ENCODE data around the gene PLEKHG2. TPM values are rescaled to one million over a fixed set of nuclear protein-coding genes. Genes with fewer than 3 reads are reported as not detected.

Gene PLEKHG2
- total and polyA plus RNA-seq, 12 donors, result 3.6 to 44.8 (median 17.1) TPM

- H3K4me3 ChIP-seq, result no peak overlapping the region
- H3K4me1 ChIP-seq (replicated peaks in 1 of 2), result peaks cover 10 to 13% of the 10 kb centered on the region in 2 donors
- intact Hi-C loops (cut with DNase I), result no loop called here
- no peak overlapping the region for H3K27ac ChIP-seq
- peaks cover 0 to 4% of the 10 kb centered on the region in 2 donors for H3K36me3 ChIP-seq (replicated peaks in 1 of 2)
- no peaks in the 10 kb centered on the region for H3K27me3 ChIP-seq
- TF ChIP-seq POLR2A (IDR thresholded peaks at IDR 0.05) (no peak), CTCF (IDR thresholded peaks at IDR 0.05) (no peak)
- no peaks in the 10 kb centered on the region for H3K9me3 ChIP-seq (replicated peaks in 1 of 3)
- DNase-seq, result no peak
- 64 to 72% (median 66%) methylated on average over 5 of the region's 5 CpGs for WGBS, 4 donors
These were observed 13.7 kb downstream of the PLEKHG2 start for GRCh38 chr19:39426170-39426569.

GRCh38 chr19:39427707-39428106 is 15.2 kb downstream of the PLEKHG2 start:
- TF ChIP-seq POLR2A (IDR thresholded peaks at IDR 0.05) (no peak), CTCF (IDR thresholded peaks at IDR 0.05) (no peak)
- Histone ChIP-seq H3K9me3 (replicated peaks in 1 of 3) (no peaks in the 10 kb centered on the region), H3K27ac (peak overlapping the region in 3 of 5 donors; percentile 38 to 81 (median 69)), H3K4me1 (replicated peaks in 1 of 2) (peaks cover 10 to 13% of the 10 kb centered on the region in 2 donors), H3K36me3 (replicated peaks in 1 of 2) (peaks cover 0 to 14% of the 10 kb centered on the region in 2 donors), H3K27me3 (no peaks in the 10 kb centered on the region), H3K4me3 (no peak overlapping the region)
- no peak for DNase-seq
- 88 to 92% (median 91%) methylated on average over 11 of the region's 11 CpGs for WGBS, 4 donors
- intact Hi-C loops (cut with DNase I), result no loop called here

- WGBS, 4 donors, result 27 to 58% (median 42%) methylated on average over 11 to 23 of the region's 23 CpGs
These were observed 16.0 kb downstream of the PLEKHG2 start for GRCh38 chr19:39428283-39429112.

More at GRCh38 chr19:39428283-39429112, 16.0 kb downstream of the PLEKHG2 start:
- intact Hi-C loops (cut with DNase I), result no loop called here
- H3K27me3 ChIP-seq, result no peaks in the 10 kb centered on the region
- peak overlapping the region in 4 of 5 donors; percentile 38 to 81 (median 62) for H3K27ac ChIP-seq
- TF ChIP-seq POLR2A (IDR thresholded peaks at IDR 0.05) (no peak), CTCF (IDR thresholded peaks at IDR 0.05) (no peak)
- no peak overlapping the region for H3K4me3 ChIP-seq
- no peaks in the 10 kb centered on the region for H3K9me3 ChIP-seq (replicated peaks in 1 of 3)
- peaks cover 10 to 13% of the 10 kb centered on the region in 2 donors for H3K4me1 ChIP-seq (replicated peaks in 1 of 2)
- H3K36me3 ChIP-seq (replicated peaks in 1 of 2), result peaks cover 0 to 18% of the 10 kb centered on the region in 2 donors
- peak in 6 of 7 donors; percentile 70 to 86 (median 78) for DNase-seq
